CD4-positive, alpha-beta T cell treated with Interleukin-10 for 1 hour (primary cell): ENCODE measurements around the gene ITGA2.
A peak's percentile ranks its signal among the peaks of the same experiment; 100 is the strongest.

Source experiments
- DNase-seq: peaks from one replicate; pipeline ENCODE4 v3.0.0-alpha.2; 2020

Gene ITGA2

DNA sequence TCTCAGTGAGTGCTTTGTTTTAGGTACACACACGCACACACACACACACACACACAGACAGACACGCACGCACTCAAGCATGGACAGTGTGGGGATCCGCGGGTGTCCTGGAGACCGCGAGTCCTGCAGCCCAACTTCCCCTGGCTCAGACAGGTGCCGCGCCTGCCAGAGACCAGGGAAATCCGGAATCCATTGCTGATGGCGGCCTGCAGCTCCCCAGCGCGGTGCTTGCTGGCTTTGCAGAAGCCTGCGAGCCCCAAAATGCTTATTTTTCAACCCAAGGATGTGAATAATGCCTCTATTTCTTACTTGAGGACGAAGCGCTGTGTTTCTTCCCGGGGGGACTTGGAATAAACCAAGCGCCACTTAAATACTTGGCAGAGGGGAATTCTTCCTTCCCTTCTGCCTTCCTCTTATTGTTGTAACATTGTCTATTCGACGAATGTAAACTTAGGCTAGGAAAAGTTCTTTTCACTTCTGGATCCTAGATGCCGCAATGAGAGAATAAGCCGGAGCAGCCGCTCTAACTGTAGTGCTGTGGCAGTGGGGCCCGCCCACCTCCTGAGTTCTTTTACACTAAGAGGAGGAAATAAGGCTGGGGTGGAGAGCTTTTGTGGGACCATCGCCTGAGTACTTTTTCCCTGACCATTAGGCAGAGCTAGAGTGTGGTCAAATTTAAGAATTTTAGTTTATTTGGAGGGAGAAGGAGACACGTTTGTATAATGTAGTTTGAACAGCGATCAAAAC is 802 bp downstream of the ITGA2 start:
- peak; percentile 30 for DNase-seq

DNA sequence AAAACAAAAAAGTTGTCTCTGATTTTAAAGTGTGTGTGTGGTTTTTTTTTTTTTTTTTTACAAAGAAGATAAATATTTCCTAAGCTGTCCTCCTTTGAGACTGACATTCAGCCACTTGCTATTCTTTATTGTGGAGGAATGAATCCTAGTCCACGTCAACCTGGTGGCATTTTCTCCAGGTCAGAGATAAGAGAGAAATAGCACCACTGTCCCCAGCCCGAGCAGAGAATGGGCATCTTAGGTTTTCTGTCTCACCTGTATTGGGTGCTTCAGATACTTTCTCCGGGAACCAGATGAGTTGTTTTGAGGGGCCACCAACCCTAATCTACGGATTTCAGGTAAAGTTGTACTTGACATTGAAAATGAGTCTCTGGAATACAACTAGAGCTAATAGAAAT is 1.4 kb downstream of the ITGA2 start:
- no peak for DNase-seq

DNA sequence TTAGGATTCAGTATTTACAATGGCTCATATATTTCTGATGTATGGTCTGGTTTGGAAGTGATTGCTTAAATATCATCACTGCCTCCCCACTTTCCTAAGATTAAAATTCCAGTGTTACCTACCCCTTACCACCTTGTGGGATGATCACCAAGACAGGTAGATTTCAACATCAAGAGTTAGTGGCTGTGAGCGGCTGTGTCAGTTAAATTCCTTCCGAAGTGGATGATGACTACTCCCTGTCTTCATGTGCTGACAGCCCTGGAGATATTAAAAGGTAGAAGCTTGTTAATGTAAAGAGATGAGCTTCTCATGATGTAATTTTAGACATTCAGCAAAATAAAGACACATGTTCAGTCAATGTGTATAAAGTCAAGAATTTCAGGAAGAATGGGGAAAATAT is 4.2 kb downstream of the ITGA2 start:
- DNase-seq = no peak

DNA sequence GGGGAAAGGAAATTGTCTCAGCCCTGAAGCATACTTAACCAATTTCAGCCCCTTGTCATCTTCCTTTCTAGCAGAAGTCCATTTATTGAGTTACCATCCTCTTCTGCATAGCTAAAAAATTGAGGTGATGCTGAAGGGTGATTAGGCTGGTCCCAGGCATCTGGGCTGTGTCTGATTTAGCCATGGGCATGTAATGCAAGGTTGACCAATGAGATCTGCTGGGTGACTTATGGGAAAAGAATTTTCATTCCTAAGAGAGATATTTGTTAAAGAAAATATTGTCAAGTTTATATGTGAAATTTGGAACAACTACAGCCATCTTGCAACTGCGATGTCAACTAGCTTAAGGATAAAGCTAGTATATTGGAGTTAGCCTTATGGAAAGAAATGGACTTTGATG is 5.1 kb downstream of the ITGA2 start:
- DNase-seq = no peak

DNA sequence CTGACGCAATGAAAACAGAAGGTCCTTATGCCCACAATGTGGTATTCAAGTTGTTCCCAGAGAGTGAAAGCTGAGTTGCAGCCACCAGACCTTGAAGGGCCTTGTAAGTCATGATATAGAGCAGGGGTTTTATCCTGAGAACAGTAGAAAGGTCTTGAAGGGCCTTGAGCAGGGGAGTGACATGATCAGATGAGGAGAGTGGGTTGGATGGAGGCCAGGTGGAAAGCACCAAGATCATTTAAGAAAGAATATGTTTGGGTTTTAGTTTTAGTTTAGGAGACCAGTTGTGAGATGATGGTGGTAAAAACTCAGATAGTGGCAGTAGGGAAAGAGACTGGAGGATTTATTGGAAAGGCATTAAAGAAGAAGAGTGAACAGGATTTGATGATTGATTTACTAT is 5.9 kb downstream of the ITGA2 start:
- no peak for DNase-seq

DNA sequence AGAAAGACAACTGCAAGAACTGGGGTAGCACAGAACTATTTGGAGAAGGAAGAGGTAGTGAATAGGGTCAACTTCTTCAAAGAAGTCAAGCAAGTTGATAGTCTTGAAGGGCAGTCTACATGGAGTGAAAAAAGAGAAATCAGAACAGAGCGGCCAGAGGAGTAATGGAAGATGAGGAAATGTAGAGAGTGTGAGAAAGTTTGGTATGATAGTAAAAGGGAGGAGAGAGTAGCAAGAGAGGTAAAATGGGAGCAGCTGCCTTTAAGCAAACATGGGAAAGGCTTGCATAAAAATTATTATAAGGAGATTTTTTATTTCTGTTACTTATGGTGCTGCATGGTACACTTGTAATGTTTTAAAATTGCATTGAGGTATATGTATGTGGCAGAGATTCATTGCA is 6.8 kb downstream of the ITGA2 start:
- DNase-seq = no peak

DNA sequence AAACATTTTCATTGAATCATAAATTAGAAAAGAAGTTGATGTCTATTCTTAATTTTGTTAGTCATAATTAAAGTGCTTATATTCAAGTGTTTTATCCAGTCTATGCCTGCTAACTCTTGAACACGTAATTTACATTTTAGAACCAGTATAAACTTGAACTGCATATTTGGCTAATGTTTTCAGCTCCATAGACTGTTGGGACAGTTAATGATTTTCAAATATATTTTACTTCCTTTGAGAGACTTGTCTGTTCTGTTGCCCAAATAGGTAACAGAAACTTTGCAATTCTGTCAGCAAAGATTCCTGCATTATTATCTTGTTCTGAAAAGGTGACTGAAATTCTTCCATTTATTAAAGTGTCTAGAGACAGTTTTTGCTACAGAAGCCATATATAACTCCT is 7.8 kb downstream of the ITGA2 start:
- no peak for DNase-seq

DNA sequence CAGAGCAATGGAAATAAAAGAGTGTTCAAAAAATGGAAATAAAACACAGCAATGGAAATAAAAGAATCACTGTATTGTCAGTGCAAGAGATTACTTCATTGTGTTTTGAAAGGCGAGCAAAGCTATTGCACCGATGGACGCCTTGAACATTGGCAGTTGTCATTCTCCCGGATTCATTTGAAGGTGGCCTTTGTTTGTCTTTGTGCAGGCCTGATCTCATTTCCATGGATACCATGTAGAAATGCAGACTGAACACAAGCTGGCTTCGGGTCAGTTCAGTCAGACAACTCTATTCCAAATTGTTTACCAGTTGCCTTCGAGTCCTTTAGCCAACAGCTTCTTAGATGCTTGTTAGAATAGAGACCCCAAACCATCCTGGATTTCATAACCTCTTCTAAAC is 8.3 kb downstream of the ITGA2 start:
- DNase-seq = no peak

DNA sequence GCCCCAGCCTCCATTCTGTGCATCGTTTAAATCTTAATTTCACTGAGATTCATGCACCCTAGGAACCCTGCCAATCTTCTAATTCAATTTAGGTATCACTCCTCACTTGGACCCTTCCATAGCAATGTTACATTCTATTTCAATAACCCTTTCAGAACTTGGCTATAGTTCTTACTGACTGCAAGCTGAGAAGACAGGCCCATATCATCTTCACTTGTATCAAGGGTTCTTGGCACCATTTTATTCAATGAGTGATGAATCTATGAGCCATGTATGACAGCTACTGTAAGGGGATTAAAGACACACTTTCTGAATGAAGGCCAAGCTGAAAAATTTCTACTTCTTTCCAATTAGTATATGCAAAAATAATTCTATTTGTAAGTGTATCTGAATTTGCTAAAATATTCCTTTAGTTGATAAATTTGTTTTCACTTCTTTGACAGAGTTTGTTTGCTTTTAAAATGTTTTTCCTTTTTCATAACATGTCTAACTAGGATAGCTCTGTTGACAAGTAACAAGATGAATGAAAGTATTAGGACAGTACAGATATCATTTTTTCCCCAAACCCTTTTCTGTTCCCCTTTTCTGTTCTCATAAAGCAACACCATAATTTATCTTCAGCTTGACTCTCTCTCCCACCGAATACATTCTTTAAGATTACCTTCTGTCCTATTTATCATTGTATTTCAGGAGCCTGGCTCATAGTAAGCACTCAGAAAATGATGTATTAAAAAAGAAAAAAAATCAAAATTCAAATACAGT is 9.6 kb downstream of the ITGA2 start:
- no peak for DNase-seq

DNA sequence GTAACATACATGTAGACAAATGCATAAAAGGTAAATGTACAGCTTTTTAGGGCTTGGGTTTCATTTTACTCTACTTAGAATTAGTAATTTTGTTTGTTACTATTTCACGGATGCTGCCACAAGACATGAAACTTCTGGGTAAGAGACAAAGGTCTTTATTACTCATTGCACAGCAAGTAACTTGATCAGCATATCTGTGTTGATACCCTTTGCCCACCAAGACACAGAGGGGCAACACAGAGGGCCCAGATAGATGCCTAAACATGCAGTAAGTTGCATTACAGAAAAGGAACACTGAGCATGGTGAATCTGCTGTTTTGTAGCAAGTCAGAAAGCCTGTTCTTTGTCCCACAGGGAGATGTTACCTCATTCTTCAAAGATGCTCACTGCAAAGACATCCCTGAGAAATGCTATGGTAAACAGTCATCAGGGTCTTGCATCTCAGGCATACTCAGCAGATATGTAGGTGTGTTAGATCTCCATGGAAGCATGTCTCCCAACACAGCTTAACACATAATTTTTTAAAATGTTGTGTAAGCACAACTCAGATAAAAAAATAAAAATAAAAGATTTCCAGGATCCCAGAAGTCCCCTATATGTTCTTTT is 10.3 kb downstream of the ITGA2 start:
- DNase-seq = no peak

DNA sequence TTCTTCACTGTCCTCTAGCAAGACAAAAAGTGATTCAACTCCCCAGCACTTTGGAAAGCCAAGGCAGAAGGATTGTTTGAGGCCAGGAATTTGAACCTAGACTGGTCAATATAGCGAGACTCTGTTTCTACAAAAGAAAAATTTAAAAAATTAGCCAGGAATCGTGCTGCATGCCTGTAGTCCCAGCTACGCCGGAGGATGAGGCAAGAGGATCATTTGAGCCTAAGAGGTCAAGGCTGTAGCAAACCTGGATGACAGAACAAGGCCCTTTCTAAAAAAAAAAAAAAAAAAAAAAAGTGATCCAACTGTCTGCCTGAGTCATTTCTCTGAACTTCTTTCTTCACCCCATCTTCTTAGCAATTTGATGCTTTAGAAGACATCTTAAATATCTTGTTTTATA is 12.4 kb downstream of the ITGA2 start:
- DNase-seq = no peak

DNA sequence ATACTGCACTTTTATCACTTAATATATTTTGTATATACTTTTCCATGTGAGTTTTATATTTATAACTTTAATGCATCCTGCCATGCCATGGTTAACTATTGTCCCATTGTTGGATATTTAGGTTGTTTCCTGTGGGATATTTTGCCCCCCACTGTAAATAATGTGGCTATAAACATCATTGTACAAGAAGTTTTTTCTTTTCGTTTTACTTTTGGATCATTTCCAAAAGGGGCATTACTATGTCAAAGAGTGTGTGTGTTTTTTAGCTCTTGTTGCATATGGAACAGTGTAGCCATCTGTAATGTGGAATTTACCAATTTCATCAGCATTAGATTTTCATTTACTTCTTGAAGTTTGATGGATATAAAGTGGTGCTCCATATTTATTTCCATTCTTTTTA is 13.3 kb downstream of the ITGA2 start:
- DNase-seq = no peak

DNA sequence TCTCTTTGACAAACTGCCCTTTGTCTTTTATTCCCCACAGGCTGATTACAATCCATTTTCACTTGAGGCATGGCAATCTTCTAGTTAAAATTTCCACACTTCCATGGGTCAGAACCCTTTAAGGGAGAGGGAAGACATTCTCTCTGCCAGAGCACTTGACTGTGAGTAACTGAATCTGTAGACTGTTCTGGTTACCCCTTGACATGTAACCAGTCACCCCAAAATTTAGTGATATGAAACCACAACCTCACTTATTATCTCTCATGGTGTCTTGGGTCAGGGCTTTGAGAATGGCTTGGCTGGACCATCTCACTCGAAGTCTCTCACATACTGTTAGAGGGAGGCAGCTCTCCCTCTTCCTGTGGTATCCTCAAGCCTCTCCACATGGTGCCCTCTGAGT is 14.0 kb downstream of the ITGA2 start:
- no peak for DNase-seq

DNA sequence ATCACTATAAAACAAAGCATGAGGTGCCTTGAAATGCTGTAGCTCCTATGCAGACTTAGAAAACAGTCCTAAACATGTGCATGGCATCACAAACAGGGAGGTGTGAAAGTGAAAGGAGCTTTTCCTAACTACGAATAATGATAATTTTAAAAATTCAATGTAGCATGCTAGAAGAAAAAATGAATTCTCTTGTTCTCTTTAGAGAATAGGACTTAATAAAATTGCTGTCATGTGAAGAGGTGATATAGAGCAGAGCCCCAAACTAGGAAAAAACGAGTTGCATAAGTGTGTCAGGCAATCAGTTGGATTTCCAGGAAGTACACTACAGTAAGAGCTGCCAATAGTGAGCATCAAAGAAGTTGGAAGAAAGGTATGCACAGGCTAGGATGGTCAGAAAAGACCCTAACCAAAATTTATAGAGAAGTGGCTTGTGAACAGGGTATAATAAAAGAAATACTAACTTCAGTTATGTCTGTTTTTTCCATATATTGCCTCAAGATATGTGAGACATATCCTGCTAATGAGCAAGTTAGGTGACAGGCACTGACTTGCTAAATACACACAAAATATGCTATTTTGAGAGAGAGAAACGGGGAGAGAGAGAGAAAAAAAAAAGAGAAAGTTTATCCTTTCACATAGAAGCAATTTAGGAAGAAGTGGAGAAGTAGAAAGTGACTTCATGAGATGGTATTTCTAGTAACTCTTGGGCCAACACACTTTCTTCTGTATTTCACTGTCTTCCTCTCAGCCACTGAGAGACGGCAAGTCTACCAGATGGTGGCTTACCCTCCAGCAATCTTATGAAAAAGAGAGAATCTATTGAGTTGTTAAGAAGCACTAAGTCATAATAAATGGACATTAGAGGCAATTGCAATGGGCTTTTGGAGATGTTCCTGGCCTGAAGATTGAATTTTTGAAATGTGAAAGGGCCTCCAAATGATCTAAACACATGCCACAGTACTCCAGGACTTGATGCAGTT is 18.0 kb downstream of the ITGA2 start:
- DNase-seq = no peak

DNA sequence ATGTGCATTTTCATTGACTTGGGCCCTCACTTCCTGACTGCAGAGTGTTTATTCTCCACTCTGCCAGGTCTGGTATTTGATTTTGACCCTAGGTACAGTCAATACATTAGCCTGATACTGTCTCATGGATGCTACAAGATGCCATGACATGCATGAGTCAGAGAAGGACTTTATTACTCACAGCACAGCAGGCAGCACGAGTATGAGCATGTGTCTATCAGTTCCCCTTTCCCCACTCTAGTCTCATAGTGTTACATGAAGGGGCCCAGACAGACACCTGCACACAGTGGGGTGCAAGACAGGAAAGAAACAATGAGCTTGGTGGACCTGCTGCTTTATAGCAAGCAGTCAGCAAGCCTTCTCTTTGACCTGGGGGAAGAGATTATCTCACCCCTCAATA is 19.6 kb downstream of the ITGA2 start:
- no peak for DNase-seq

DNA sequence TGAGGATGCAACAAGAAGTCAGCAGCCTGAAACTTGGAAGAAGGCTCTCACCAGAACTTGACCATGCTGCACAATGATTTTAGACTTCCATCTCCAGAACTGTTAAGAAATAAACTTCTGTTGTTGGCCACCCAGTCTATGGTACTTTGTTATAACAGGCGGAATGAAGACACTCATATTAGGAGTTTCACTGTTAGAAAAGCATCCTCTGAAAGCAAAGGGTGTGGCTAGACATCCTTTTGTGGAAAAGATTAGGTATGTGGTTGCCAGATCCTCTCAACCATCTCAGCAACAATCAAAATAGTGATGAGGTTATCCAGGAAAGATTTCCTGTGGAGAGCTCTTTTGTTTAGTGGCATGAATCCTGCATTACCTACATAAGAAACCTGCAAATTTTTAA is 20.7 kb downstream of the ITGA2 start:
- DNase-seq = no peak

DNA sequence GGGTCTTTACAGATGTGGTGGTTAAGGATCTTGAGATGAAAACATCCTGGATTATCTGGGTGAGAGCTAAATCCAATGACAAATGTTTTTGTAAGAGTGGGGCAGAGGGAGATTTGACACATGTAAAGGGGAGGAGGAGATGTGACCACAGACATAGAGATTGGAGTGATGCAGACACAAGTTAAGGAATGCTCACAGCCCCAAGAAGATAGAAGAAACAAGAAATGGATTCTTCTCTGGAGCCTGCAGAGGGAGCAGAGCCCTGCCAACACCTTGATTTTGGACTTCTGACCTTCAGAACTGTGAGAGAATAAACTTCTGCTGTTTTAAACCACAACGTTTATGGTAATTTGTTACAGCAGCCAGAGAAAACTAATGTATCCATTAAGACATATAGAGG is 21.7 kb downstream of the ITGA2 start:
- no peak for DNase-seq

DNA sequence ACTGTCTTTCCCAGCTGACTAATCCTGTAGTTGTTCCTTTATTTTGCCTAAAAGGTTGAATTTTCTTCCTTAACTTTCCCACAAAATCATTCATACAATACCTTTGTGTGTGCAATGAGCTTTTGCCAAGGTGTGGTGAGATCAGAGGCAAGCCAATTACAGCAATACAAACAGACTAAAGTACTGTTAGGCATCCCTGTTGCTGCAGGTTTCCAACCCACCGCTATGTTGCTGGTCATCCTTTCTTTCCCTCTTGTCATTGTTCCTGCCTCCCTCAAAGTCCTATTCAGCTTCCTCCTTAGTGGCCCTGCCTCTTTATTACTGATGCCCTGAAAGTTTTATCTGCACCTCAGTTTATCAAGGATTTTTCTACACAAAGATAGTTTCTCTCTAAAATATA is 22.1 kb downstream of the ITGA2 start:
- no peak for DNase-seq

DNA sequence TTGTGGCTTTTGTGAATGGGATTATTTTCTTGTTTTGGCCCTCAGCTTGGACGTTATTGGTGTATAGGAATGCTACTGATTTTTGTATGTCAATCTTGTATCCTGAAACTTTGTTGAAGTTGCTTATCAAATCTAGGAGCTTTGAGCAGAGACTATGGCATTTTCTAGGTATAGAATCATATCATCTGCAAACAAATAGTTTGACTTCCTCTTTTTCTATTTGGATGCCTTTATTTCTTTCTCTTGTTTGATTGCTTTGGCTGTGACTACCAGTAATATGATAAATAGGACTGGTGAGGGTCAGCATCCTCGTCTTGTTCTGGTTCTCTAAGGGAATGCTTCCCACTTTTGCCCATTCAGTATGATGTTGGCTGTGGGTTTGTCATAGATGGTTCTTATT is 24.7 kb downstream of the ITGA2 start:
- DNase-seq = no peak

DNA sequence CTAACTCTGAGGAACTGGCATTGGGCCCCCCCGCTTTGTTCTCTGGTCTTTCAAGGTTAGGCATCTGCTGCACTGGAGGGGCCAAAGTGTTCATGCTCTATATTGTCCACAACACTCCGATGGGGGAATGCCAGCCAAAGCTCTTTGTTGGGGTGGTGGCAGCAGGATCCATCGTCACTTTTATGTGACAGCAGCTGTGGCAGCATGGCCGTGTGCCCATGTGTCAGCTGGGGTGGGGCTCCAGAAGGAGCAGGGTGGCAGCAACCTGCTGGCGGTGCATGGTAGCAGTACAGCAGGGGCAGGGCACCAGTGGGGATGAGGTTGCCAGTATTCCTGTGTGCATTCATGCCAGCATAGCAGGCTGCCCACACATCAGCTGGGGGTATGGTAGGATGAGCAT is 28.2 kb downstream of the ITGA2 start:
- no peak for DNase-seq

DNA sequence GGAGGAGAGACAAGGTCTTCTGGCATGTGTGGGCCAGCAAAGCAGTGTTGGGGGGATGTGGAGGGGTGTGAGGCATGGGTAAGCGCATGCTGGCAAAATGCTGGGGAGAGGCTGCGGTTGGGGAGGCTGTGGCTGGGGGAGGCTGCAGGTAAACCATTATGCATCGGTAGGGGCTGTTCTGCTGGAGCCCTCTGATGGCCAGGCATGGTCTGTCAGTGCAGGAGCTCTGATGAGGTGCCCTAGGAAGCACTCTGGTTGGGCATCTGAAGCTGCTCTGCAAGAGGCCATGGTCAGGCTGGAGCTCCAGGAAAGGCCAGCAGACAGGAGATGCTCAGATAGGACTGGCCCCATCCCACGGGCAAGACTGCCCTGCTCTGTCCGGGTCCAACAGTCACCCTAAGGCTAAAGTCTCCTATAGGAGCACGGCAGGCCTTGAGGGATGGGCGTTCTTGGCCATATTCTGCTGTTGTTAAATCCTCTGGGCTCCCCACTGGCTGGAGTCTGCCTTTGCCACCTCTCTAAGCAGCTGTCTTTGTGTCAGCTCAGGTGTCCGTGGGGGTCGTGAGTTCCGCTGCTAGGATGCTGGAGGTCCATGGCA is 28.7 kb downstream of the ITGA2 start:
- no peak for DNase-seq

DNA sequence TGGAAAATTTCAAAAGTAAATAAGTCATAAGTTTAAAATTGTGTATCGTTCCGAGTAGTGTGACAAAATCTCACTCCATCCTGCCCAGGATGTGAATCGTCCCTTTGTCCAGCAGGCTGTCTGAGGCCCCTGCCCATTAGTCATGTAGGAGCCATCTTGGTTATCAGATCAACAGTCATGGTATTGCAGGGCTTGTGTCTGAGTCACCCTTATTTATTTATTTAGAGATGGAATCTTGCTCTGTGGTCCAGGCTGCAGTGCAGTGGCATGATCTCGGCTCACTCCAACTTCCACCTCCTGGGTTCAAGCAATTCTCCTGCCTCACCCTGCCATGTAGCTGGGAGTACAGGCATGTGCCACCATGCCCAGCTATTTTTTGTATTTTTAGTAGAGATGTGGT is 30.2 kb downstream of the ITGA2 start:
- no peak for DNase-seq
